ENCODE data around the gene EFL1.
"Not testable (repeated sequence)": the region's sequence is repeated elsewhere in the genome, so short reads cannot be mapped to it uniquely, and the experiment has no call there.

Gene EFL1

DNA sequence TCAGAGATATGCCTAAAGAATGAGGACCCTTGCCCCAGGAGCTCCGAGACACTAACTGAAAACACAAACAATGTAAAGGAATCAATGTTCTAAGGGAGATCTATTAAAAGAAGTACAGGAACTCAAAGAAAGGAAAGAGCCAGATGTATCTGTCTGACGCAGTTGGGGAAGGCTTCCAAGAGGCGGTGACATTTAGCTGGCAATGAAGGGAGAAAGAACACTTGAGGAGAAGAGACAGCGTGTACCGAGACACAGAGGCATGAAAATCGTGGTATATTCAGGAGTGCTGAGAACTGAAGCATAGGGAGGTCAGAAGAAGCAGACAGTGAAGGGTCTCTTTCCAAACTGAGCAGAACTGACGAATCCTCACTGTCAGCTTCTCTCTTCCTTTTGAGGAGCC, 66.7 kb downstream of the EFL1 start:
- not testable (repeated sequence) for DNase-seq

DNA sequence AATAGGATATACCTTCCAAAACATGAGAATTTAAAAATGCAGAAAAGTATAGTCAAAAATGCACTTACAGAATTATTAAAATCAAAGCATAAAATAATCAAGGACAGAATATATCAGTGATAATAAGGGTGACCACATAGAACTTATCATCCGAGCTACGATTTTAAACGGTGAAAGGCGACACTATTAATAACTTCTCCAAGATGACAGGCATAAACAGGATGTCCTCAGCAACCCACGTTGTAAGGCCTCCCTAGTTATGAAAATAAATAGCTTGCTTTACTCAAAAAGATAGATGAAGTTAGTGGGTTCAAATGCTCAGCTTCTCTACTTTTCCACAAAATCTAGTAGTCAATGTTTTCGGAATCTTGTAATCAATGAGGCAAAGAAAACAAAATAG, 68.0 kb downstream of the EFL1 start:
- not testable (repeated sequence) for DNase-seq

DNA sequence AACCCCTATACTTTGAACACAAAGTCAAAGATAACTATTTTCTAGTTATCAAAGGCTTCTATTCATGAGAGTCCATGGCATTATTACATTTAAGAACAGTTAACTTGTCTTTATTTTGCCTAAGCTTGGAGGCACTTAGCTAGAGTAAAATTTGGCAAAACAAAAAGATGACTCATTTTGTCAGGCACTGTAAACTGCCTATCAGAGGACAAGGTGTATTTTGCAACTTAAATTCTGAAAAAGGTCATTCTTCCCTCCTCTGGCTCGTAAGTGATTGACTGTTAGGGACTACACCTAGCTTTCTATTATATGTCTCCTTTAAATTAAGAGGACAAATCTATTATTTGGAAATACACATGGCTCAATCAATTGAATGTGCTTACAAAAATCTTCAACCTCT, 69.1 kb downstream of the EFL1 start:
- DNase-seq = not testable (repeated sequence)

DNA sequence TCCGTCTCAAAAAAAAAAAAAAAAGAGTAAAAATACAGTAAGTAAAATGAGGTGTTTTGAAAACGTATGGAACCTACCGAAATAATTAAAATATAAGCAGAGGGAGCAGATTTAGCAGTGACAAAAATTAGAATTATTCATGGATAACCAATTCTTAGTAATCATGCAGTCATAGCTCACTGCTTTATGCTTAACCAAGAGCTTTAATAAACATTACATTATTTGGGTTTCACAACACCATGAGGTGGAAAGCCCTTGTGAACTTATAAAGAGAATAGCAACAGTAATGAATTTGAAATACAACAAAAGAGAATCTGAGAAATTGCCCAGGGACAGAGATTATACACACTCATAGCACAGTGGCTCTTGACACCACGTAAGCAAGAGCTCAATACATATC, 70.1 kb downstream of the EFL1 start:
- DNase-seq = not testable (repeated sequence)

DNA sequence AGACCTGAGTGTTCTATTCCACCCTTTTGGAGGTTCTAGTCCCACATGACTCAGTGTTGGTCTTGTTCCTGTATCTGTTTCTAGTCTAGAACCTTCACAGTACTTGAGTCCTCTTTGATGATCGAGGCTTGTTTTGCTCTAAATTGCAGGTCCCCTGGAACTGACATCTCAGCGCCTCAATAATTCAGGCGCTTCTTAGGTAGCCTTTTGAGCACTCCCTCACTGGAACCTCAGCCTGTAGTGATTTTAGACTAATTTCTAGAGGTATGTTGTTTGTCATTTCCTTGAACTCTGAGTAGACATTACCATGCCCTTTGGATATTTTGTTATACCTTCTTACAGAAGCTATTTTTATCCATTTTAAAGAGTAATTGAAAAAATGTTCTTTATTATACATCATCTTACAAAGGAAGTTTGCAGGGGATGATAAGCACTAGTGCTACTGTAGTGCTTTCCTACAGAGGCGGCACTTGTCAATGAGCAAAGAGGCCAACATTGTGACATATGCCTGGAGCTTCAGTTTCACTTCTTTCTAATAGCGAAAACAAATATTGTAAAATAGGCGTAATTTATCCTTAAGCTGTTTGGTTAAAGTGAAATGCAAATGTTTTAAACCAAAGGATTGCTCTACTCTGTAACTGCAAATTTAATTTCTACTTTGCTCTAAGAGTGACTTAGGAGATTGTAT, 75.7 kb downstream of the EFL1 start:
- DNase-seq = no peak

DNA sequence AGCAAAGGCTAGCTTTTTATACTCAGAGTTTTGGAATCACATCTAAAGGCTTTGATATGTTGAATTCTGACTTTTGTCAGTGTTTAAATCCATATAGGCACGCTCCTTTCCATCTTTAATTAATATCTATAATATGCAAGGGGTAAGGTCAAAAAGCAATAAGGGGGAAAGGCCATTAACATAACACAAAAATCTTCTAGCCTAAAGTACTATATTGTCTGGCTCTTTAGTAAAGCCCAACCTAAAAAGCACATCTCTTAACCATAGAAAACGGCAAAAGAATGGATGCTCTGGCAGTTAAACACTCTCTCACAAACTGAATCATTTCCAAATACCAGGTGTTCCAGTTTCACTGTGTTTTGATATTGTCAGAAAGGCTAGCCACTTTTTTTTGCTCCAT, 76.4 kb downstream of the EFL1 start:
- DNase-seq = no peak

DNA sequence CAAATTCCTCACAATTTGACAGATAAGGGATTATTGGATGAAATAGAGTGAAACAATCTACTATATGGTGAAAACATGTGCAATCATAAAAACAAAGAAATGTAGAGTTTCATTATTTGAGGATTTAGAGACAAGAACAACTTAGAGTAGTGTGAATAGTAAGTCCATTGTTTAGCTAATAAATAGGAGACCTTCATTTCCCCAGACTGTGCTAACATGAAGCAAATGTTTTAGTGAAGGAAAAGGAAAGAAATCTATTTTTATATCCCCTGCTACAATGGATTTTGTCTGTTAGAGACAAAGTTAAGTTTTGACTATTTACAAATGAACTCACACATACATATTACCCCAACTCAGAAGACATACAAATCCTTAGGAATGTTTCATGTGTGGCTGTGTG, 77.8 kb downstream of the EFL1 start:
- no peak for DNase-seq

DNA sequence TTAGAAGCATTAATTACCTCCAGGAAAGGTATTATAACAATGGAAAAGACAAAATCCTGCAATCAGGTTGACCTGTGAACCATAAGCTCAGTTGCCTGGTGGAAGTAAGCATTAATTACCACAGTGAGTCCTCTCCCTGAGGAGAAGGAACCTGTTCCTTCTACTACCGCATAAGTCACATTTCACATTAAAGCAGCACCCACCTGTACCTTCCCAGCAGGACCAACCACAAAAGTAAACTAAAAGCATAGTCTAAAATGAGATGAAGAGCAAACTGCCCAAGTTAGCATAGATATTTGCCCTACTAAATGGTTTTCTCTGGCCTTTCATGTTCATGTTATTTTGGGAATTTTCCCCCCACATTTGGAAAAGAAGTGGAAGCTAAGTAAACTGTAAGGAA, 78.2 kb downstream of the EFL1 start:
- no peak for DNase-seq

DNA sequence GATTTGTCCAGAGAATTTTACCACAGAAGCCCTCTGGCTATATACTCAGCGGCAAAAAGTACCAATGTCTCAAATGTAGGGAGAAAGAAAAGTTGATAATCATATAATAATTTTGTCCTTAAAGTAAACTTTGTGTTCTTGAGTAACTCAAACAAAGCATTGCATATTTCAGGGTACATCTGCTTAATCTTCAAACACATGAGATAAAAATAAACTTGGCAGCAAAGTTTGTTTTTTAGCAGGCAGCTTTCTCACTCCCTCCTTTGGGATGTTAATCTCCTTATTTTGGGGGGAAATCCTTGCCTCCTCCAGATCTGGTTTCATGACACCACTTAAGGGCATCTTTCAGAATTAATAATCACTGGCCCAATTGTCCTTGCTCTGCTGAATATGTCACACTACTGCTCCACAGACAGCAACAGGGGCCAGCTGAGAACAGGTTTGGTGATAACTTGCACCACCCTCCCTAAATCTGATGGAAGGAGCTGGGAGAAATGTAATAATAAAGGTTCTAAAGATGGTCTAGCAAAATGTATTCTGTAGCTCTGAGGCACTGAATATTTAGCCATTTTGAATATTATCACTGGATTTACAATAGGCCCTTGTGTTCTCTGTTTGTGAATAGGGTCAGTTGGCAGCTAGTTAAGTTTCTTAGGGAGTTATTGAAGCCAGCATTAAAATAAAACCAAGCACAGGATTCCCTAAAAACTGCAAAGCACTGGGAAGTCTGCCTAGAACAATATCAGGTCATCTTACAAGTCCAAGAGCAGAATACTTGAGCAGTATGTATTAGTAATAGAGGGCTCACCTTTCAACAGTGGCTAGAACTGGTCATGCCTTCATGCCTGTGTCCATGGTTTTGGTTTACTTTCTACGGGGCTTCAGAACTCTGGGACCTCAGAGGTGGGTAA, 79.2 kb downstream of the EFL1 start:
- DNase-seq = no peak

DNA sequence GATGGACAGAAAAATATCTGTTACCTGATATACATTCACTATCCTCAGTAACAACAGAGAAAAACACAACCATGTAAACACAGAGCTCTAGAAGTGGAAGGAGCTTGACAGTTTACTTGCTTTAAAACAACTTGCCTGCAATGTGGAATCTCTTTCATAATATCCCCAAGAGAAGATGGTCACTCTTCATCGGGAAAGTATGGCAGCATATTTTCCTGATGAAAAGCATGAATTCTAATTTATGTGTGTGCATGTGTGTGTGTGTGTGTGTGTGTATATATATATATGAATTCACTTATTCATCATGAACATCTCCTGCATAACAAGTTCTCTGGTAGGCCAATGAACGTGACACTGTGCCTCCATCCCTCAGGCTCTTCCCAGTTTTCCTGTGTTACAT, 81.2 kb downstream of the EFL1 start:
- no peak for DNase-seq

DNA sequence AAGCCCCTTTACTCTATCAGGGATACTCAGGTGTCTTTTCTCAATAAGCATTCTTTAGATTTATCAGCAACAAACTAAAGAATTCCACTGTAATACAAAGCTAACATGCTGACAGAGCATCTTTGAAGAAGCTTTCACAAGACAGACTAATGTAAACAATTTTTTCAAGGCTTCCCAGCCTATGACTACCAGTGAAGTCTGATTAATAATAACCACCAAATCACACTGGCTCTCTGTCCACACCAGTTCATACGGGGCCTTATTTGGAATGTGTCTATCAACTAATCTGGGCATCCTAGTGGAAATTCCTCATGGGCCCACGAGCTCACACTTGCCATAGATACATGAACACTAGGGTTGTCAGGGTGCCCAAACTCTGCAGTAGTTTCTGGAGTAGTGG, 84.5 kb downstream of the EFL1 start:
- DNase-seq = no peak

DNA sequence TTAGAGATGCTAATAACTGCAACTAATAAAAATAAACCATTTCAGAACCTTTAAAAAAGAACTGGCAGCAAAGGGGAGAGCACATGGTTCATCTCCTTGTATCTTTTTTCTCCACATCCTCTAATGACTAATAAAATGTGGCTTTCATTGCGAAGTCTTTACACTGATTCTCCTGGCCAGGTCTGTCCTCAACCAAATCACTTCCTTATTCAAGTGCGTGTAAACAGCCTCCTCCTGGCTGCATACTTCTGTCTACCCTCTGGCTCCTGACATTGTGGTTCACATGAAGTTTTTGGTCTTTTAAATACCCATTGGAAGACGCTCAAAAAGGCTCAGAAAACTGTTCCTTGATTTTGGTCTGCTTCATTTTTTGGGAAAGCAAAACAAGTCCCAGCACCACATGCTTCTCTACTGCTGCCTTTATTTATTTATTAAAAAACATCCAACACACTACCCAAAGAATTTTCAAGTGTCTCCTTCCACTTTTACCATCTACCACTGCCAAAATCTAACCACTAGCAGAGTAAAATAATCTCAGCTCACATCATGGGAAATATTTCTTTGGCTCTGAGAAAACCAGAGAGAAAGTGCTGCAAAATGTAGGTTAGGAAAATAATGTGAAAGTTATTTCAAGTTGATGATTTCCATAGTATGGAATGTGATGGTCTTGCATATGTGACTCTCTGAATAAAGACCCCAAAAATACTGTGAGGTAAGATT, 85.1 kb downstream of the EFL1 start:
- DNase-seq = no peak

DNA sequence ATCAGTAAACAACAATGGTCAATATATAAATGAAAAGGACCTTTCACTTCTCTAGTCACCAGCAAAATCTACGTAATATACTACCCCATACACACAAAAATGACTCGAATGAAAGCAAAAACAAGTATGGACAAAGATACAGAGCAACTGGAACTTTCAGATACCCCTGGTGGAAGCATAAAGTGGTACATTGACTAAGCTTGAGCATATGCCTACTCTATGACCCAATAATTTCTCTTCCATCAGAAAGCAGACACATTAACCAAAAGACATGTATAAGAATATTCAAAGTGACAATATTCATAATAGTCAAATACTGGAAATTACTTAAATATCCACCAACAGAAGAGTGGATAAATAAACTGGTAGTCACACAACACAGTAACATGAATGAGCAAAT, 86.0 kb downstream of the EFL1 start:
- no peak for DNase-seq

DNA sequence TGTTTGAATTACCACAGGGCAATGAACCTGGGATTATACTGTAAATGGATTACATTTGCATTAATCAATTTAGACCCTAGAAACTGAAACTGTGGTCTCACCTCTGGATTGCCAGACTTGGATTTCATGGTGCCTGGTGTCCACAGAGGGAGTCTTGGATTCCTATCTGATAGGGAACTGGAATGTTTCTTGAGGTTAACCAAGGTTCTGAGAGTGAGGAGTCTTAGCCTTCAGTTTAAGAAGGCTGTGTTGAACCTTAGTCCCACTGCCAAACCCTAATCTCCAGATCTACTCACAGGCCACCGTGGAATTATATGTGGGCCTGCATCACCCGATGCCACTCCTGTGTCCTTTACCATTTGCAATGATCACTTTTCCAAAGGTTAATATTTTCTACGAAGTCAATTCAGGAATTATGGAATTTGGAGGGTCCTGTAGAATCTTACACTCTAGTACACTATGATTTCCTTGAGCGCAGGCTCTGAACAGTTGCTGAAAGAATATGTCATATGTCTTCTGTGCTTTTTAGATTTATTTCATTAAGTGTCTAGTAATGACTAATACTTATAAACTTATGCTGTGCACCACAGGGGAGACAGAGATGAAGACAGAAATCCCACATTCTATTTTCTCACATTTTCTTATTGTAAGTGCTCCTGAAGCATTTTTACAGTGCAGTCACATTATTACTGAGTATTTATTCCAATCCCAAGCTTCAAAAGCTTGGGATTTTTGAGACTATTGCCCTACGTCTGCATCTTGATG, 87.9 kb downstream of the EFL1 start:
- DNase-seq = no peak

DNA sequence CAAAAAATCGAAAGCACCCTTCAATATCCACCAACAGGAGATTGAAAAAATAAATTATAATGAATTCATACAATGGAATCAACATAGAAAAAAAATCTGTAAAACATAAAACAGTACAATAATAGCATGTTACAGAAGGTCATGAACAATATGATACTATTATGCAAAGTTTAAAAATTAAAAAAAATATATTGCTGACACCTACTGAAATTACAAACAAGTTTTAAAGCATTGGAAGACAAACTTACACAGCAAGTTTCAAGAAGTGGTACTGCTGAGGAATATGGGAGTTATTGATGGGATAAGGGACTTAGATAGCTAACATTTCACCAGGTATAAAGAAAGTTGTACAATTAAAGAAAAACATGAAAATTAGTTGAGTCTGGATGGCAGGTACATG, 89.4 kb downstream of the EFL1 start:
- DNase-seq = no peak

DNA sequence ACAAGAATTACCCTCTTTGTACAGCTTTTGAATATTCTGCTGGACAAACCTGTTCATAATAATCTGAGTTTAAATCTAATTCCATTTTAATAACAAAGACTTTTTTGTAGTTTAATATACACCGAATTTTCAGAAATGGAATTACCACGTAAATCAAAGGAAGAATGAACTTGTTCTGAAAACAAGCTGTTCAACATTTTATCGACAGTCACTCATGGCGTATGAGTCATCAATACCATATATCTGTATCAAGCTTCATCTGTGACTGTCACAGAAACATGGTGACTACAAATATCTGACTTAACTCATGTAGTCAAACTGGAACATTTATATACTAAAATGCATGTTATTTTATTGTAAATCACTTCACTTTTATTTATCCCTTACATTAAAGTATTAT, 90.0 kb downstream of the EFL1 start:
- DNase-seq = no peak

DNA sequence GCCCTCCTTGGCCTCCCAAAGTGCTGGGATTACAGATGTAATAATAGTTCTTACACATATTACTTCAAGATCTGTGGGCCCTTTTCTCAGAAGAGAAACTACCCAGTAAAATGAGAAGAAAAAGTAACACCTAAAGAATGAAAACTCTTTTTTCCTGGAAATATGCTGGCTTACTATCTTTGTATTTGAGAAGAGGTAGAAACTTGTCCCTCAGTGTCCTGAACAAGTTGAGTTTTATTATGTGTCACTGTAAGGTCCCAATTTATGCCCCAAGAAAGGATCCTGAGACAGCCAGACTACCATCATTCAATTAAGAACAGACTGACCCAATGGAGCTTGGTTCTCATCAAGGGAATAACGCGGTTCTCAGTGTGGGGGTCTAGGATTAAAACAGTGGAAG, 93.8 kb downstream of the EFL1 start:
- no peak for DNase-seq

DNA sequence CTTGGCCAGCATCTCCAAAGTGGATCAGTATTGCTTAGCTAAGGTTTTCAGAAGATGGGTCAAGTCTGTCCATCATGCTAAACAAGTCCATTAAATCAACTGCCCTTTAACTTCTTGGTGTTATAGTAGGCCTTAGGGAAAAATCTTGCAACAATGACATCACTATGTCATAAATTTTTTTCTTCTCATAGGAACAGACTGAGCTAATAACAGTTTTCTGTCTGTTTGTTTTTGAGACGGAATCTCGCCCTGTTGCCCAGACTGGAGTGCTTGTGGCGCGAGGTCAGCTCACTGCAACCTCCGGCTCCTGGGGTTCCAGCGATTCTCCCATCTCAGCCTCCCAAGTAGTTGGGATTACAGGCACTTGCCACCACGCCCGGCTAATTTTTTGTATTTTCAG, 94.2 kb downstream of the EFL1 start:
- DNase-seq = no peak

DNA sequence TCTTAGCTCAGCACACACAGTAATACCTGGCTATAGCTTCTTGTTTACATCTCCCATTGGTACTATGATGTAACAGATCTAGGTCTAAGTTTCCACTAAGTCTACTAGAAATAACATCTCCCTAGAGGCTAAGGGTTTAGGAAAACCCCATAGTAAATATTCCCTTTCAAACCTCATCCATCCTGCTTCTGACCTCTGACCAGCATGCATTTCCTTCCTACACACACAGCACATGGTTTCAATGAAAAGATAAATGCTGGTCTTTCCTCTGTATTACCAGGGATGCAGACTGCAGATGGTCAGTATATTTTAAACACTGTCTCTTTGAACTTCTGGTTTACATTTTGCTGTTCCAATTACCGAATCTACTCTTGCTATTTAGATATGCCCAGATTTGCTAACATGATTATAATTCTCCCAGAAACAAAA, 96.6 kb downstream of the EFL1 start:
- no peak for DNase-seq

DNA sequence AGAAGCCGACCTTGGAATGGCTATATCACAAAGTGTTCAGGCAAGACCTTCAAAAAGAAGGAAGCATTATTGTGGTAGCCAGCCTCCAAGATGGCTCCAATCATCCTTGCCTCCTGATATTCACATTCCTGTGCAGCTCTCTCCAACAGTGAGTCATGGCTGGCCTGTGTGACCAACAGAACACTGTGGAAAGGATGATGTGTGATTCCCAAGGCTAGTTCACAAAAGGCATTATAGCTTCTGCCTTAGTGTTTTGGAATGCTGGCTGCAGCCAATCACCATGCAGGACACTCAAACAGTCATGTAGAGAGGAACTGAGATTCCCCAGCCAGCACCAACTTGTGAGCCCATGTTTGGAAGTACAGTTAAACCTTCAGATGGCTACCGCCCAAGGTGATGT, 102.6 kb downstream of the EFL1 start:
- no peak for DNase-seq

DNA sequence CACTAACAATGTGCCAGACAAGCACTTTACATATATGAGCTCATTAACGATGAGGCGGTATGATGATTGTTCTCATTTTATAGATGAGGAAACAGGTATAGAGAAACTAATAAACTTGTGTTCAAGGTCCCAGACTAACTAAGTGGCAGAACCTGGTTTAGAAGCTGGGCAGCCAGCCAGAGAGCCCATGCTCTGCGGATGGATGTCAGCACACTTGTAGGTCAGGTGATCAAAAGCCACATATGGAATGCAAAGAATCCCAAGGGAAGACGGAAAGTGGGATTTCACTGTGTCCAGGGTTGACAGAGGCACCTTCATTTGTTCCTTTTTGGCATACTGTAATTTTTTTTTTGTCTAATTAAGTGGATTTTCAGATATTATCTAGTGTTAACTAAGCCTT, 103.7 kb downstream of the EFL1 start:
- DNase-seq = no peak

DNA sequence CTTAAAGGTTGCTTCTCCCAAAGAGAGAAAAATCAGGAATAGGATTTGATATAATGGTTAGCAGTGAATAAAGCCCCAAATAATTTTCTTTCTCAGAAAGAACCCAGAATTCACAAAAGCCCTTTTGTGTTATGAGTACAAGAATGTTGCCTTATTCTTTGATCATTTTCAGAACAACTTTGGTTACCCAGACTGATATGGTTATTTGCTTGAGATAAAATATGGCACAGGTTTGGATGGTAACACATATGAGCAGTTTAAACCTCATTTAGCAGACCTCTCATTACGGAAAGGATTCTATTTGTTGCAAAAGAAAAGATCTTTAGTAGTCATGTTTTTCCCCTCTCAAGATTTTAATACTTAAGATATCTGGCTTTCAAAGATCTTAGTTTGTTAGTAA, 111.9 kb downstream of the EFL1 start:
- DNase-seq = no peak

DNA sequence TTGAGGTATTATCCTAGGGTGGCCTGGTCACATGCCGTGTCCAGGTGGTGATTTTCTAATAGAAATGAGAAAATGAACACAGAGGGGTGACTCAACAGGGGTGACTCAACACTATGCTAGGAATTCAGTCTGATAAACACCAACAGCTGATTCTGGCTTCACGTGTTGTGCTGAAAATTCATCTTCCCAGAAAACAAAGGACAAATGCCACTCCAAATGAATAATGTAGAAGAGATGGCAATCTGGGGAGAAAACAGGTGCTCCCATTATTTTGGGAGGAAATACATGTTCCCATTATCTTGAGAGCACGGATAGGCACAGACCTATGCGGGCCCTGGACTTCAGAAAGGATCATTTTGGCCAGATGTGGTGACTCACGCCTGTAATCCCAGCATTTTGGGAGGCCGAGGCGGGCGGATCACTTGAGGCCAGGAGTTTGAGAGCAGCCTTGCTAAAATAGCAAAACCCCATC, 115.5 kb downstream of the EFL1 start:
- no peak for DNase-seq
